ENCODE measurements around the gene EPHB4. TPM values are rescaled to one million over a fixed set of nuclear protein-coding genes. Genes with fewer than 3 reads are reported as not detected.

The EPHB4 gene
- total RNA-seq, 1 experiment from 2014 or later = 192 TPM

- ChIA-PET POLR2A (no interaction called here), CTCF (interaction anchor here (0.7 kb wide), 1 partner anchor 19 kb away, joined by 8 read pairs; no protein-coding TSS in a partner anchor)
- Histone ChIP-seq H3K4me1 (ENCODE audit: control insufficient read depth, insufficient read depth, low read length) (no peaks in the 10 kb centered on the region), H3K27me3 (ENCODE audit: control insufficient read depth, insufficient read depth, low read length) (no peaks in the 10 kb centered on the region), H3K4me3 (ENCODE audit: low read depth in 2 of 2, low read length in 2 of 2) (no peak overlapping the region), H3K36me3 (ENCODE audit: control insufficient read depth, insufficient read depth, low read length) (no peaks in the 10 kb centered on the region), H3K27ac (ENCODE audit: low read length) (no peak overlapping the region), H3K9me3 (ENCODE audit: control insufficient read depth, insufficient read depth, low read depth, low read length) (no peaks in the 10 kb centered on the region)
- TF ChIP-seq REST (IDR thresholded peaks at IDR 0.05; ENCODE audit: insufficient read depth in 1 of 2, low read depth in 2 of 2, low read length in 1 of 2) (no peak), TCF7L2 (IDR thresholded peaks at IDR 0.05; ENCODE audit: low read depth, low read length) (no peak), CTCF (IDR thresholded peaks at IDR 0.05) (no peak), SIN3A (IDR thresholded peaks at IDR 0.05; ENCODE audit: borderline replicate concordance, insufficient read depth, low read depth, low read length) (no peak), POLR2AphosphoS5 (IDR thresholded peaks at IDR 0.05; ENCODE audit: low read depth, low read length) (no peak)
- intact Hi-C loops (cut with micrococcal nuclease; ENCODE audit: unreplicated experiment) = no loop called here
- DNase-seq (ENCODE audit: low read depth, low spot score) (no peak), ATAC-seq (no peak)
- no TSS peak for BruUV-seq (replicated peaks)
- in situ Hi-C loops (cut with HindIII; ENCODE audit: low pct_unique_long_range_greater_than_20kb, low sequenced_read_pairs) = no loop called here
Measured at GRCh38 chr7:100781255-100781654, 46.1 kb downstream of the EPHB4 start.

GRCh38 chr7:100779359-100779758 lies 48.0 kb downstream of the EPHB4 start:
- DNase-seq (ENCODE audit: low read depth, low spot score) (no peak), ATAC-seq (no peak; the same call in 1 of the 2 replicates)
- ChIA-PET CTCF (interaction anchor here (0.6 kb wide), 1 partner anchor 8 kb away, joined by 5 read pairs; no protein-coding TSS in a partner anchor), POLR2A (interaction anchor here (0.7 kb wide), 1 partner anchor 89 kb away, joined by 3 read pairs; no protein-coding TSS in a partner anchor)
- in situ Hi-C loops (cut with HindIII; ENCODE audit: low pct_unique_long_range_greater_than_20kb, low sequenced_read_pairs) (no loop called here), intact Hi-C loops (cut with micrococcal nuclease; ENCODE audit: unreplicated experiment) (no loop called here)
- H3K36me3 ChIP-seq (ENCODE audit: control insufficient read depth, insufficient read depth, low read length) = no peaks in the 10 kb centered on the region
- no peak overlapping the region for H3K4me3 ChIP-seq (ENCODE audit: low read depth in 2 of 2, low read length in 2 of 2)
- H3K4me1 ChIP-seq (ENCODE audit: control insufficient read depth, insufficient read depth, low read length) = no peaks in the 10 kb centered on the region
- BruUV-seq (replicated peaks) = no TSS peak
- H3K27me3 ChIP-seq (ENCODE audit: control insufficient read depth, insufficient read depth, low read length) = no peaks in the 10 kb centered on the region
- no peak overlapping the region for H3K27ac ChIP-seq (ENCODE audit: low read length)
- TF ChIP-seq REST (IDR thresholded peaks at IDR 0.05; ENCODE audit: insufficient read depth in 1 of 2, low read depth in 2 of 2, low read length in 1 of 2) = no peak
- no peak for TF ChIP-seq SIN3A (IDR thresholded peaks at IDR 0.05; ENCODE audit: borderline replicate concordance, insufficient read depth, low read depth, low read length)
- no peak for TF ChIP-seq POLR2AphosphoS5 (IDR thresholded peaks at IDR 0.05; ENCODE audit: low read depth, low read length)
- no peak for TF ChIP-seq TCF7L2 (IDR thresholded peaks at IDR 0.05; ENCODE audit: low read depth, low read length)
- no peak for TF ChIP-seq CTCF (IDR thresholded peaks at IDR 0.05)
- no peaks in the 10 kb centered on the region for H3K9me3 ChIP-seq (ENCODE audit: control insufficient read depth, insufficient read depth, low read depth, low read length)

Measured in Panc1 (cell line).